22Rv1 (cell line): ENCODE measurements around the gene LRRC56.

Experiments
- H3K27ac ChIP-seq: fragments of 450-650 bp; 2 replicates; pipeline ENCODE4 v1.5.1; 2017
- ZFX ChIP-seq: fragments of 450-650 bp; IDR thresholded peaks from 2 replicates; pipeline ENCODE4 v1.6.1; 2017; ENCODE audit warnings: antibody characterized with exemption, borderline replicate concordance
- TF ChIP-seq, protein P1 (sequence below): fragments of 450-650 bp; IDR thresholded peaks from 2 replicates; pipeline ENCODE4 v1.5.1; 2017; ENCODE audit warnings: mild to moderate bottlenecking

LRRC56 gene

DNA sequence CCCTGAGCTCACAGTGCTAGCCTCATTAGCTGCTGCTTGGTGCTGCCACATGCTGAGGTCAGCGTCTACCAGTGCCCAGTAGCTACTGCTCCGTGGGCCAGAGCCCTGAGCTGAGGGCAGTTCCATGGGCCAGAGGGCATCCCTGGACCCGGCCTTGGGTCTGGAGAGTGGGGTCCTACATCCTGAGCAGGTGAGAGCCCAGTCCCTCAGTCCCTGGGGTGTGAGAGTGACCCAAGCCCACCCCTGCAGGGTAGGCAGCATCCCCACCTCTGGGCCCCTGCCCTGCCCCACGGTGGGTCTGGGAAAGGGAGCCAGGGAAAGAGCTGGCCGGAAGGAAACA lies 13.4 kb downstream of the LRRC56 start:
- TF ChIP-seq, protein P1, sequence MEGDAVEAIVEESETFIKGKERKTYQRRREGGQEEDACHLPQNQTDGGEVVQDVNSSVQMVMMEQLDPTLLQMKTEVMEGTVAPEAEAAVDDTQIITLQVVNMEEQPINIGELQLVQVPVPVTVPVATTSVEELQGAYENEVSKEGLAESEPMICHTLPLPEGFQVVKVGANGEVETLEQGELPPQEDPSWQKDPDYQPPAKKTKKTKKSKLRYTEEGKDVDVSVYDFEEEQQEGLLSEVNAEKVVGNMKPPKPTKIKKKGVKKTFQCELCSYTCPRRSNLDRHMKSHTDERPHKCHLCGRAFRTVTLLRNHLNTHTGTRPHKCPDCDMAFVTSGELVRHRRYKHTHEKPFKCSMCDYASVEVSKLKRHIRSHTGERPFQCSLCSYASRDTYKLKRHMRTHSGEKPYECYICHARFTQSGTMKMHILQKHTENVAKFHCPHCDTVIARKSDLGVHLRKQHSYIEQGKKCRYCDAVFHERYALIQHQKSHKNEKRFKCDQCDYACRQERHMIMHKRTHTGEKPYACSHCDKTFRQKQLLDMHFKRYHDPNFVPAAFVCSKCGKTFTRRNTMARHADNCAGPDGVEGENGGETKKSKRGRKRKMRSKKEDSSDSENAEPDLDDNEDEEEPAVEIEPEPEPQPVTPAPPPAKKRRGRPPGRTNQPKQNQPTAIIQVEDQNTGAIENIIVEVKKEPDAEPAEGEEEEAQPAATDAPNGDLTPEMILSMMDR: no peak
- TF ChIP-seq ZFX: no peak

GRCh38 chr11:551131-551530 lies 13.8 kb downstream of the LRRC56 start:
- TF ChIP-seq, protein P1: no peak
- no peak for TF ChIP-seq ZFX
- no peak overlapping the region for H3K27ac ChIP-seq

More for the DNA sequence above, 13.4 kb downstream of the LRRC56 start:
- no peak overlapping the region for H3K27ac ChIP-seq

GRCh38 chr11:551596-551995 lies 14.3 kb downstream of the LRRC56 start:
- H3K27ac ChIP-seq: no peak overlapping the region
- TF ChIP-seq, protein P1: no peak

GRCh38 chr11:553083-553987 lies 16.0 kb downstream of the LRRC56 start:
- peak overlapping the region; percentile 76; the same call in 1 of the 2 replicates for H3K27ac ChIP-seq
- TF ChIP-seq, protein P1: no peak
- no peak for TF ChIP-seq ZFX

DNA sequence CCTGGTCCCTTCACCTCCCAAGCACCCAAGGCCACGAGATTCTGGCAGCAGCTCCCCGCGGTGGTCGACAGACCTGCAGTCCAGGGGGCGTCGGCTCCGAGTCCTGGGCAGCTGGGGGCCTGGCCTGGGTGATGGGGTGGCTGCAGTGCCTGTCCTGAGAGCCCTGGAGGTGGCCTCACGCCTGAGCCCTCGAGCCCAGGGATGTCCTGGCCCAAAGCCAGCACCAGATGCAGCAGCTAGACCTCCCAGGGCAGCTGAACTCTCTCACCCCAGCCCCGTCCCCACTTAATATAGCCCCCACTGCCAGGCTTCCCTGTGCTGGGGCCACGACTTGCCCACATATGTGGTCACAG lies 16.6 kb downstream of the LRRC56 start:
- peak overlapping the region; percentile 76 for H3K27ac ChIP-seq
- no peak for TF ChIP-seq ZFX
- TF ChIP-seq, protein P1: no peak

DNA sequence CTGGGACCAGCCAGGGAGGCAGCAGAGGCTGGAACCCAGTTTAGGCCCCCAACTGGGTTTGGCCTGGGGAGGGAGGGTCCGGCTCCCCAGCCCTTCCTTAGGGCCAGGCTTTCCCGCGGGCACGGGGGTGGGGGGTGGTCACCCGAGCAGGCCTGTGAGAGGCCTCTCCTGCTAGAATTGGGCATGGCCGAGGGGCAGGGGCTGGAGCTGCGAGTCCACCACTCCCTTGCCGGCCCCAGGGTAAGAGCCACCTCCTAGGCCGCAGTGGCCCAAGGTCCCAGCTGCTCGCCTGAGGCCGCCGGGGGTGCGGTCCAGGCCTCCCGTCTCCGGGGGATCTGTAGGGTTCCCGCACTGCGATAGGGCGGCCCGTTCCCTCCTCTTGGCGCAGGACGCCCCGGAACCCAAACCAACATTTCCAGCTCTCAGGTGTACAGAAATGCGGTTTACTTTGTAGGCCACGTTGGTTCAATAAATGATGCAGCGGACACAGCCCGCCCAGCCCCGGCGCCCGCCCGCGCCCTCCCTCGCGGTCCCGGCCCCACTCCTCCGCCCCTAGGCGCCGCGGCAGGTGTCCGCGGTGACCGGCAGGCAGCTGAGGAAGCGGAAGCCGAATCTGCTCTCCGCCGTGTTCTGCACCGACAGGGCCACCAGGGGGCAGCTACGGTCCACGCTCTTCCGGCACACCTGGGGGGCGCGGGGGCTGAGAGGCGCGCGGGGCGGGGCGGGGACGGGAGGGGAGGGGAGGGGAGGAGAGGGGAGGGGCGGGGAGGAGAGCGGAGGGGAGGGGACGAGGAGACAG lies 17.3 kb downstream of the LRRC56 start:
- H3K27ac ChIP-seq: peak overlapping the region; percentile 76

More for the DNA sequence above, 17.3 kb downstream of the LRRC56 start:
- TF ChIP-seq, protein P1: peak; percentile 75
- no peak for TF ChIP-seq ZFX
